Measurements from ENCODE around the gene CCND1.

DNA sequence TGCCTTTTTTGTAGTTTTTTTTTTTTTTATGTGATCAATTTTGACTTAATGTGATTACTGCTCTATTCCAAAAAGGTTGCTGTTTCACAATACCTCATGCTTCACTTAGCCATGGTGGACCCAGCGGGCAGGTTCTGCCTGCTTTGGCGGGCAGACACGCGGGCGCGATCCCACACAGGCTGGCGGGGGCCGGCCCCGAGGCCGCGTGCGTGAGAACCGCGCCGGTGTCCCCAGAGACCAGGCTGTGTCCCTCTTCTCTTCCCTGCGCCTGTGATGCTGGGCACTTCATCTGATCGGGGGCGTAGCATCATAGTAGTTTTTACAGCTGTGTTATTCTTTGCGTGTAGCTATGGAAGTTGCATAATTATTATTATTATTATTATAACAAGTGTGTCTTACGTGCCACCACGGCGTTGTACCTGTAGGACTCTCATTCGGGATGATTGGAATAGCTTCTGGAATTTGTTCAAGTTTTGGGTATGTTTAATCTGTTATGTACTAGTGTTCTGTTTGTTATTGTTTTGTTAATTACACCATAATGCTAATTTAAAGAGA is 12.5 kb downstream of the CCND1 start:
- TF ChIP-seq CTCF (conservative IDR thresholded peaks at IDR 0.05; ENCODE audit: low read length) (no peak), EZH2phosphoT487 (IDR thresholded peaks at IDR 0.05; ENCODE audit: borderline replicate concordance, low read depth, low read length) (no peak)

All from OCI-LY7 (cell line).